ENCODE data around the gene ACVR2A.

The ACVR2A gene

DNA sequence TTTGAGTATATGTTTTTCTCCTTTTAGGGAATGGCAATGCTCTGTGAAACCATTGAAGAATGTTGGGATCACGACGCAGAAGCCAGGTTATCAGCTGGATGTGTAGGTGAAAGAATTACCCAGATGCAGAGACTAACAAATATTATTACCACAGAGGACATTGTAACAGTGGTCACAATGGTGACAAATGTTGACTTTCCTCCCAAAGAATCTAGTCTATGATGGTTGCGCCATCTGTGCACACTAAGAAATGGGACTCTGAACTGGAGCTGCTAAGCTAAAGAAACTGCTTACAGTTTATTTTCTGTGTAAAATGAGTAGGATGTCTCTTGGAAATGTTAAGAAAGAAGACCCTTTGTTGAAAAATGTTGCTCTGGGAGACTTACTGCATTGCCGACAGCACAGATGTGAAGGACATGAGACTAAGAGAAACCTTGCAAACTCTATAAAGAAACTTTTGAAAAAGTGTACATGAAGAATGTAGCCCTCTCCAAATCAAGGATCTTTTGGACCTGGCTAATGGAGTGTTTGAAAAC lies 82.3 kb downstream of the ACVR2A start:
- DNase-seq = no peak

GRCh38 chr2:147933931-147934330 lies 89.1 kb downstream of the ACVR2A start:
- no peak for DNase-seq

- DNase-seq = no peak
These were observed 90.2 kb downstream of the ACVR2A start for GRCh38 chr2:147934881-147935620.

DNA sequence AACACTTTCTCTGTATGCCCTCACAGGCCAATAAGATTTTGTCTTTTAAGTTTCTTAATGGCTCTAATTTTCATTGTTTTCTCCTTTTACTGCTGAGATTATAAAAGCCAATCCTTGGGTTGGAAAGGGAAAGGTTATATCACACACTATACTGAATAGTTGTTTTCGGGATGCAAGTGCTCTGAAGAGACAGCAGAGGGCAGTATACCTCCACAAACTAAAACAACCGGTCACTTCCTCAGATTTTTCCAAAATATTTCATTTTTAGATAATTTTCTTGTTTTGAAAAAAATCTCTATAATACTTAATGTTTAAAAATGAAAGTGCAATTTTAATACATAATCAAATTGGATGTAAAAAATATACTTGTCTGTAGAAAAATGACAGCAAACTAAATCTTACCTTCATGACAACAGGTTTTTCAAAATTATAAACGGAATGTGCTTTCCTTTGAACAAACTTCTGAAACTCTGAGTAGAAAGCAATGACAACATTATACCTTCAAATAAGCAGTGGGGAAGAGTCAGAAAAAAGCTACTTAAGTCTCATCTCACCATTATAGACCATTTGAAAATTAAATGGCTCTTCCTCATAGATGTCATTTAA lies 93.0 kb downstream of the ACVR2A start:
- DNase-seq = no peak

- no peak for DNase-seq
These were observed 94.5 kb downstream of the ACVR2A start for GRCh38 chr2:147939313-147939712.

GRCh38 chr2:147945660-147946059 lies 100.8 kb downstream of the ACVR2A start:
- DNase-seq = no peak

DNA sequence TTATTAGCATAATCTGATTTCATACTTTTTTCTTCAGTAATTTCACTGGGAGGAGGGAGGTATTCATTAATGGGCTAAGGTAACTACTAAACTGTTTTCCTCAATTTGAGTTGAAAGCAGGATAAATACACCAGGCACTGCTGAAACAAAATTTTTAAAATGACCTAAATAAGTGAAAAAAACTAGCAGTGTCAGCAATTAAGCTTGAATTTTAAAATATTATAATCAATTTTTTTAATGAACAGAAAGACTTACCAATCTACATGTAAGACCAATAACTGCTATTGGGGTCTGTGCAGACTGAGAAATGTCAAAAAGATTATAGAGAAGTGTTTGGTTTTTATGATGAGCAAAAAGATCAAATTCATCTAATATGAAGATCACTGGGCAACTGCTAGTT lies 107.3 kb downstream of the ACVR2A start:
- no peak for DNase-seq

GRCh38 chr2:147968571-147968970 lies 123.7 kb downstream of the ACVR2A start:
- no peak for DNase-seq

- no peak for DNase-seq
These were observed 131.3 kb downstream of the ACVR2A start for GRCh38 chr2:147976102-147976501.

DNA sequence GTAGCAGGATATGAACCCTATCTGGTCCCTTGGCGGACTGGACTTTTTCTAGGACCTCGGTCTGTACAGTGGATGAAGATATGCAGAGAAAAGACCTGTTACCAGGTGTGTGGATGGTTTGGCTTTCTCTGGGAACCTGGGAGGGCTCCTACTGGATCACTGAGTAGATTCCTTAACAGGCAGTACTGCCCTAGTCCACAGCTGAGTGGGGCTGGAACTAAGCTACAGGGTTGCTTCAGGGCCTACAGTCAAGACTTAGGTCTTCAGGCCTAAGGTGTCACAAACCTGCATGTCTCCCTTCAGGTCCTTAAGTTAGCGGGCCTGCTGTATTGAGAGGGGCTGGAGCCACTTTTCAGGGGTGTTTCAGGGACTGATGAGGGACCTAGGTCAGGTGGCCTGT lies 132.8 kb downstream of the ACVR2A start:
- DNase-seq = no peak

Data from activated CD4-positive, alpha-beta T cell treated with anti-CD3 and anti-CD28 coated beads for 1 hour (primary cell).